SU-DHL-6 (cell line): ENCODE results near the gene CAPN5.

Source experiments
- H2AFZ ChIP-seq: fragments of 200-600 bp; sonication (generic); 2 replicates; pipeline ENCODE4 v1.6.1; 2014; ENCODE audit warnings: low read depth, mild to moderate bottlenecking, moderate library complexity, mixed read lengths, antibody characterized with exemption, low read length; ENCODE audit not compliant: severe bottlenecking
- H3F3A ChIP-seq: fragments of 200-600 bp; shearing (Covaris generic); 2 replicates; pipeline ENCODE4 v1.6.0; 2016; ENCODE audit warnings: antibody characterized with exemption, mild to moderate bottlenecking; ENCODE audit not compliant: insufficient read depth
- H3K27ac ChIP-seq: fragments of 200-600 bp; sonication (generic); 2 replicates; pipeline ENCODE4 v1.5.1; 2016; ENCODE audit warnings: low read depth, mild to moderate bottlenecking, low read length, moderate library complexity, mixed read lengths
- H3K27me3 ChIP-seq: fragments of 200-600 bp; sonication (generic), shearing (Covaris generic); 2 replicates; pipeline ENCODE4 v1.6.0; 2014; ENCODE audit warnings: mild to moderate bottlenecking, low read length
- H3K36me3 ChIP-seq: fragments of 200-600 bp; sonication (generic); 2 replicates; pipeline ENCODE4 v1.6.1; 2014; ENCODE audit warnings: mild to moderate bottlenecking, low read length, mixed read lengths
- H3K4me2 ChIP-seq: fragments of 300-600, 200-600 bp; shearing (Covaris generic), sonication (generic); 2 replicates; pipeline ENCODE4 v1.6.0; 2014; ENCODE audit warnings: low read length, low read depth, mild to moderate bottlenecking; ENCODE audit not compliant: poor library complexity, severe bottlenecking
- H3K4me3 ChIP-seq: fragments of 200-600 bp; sonication (generic); 2 replicates; pipeline ENCODE4 v1.5.1; 2014; ENCODE audit warnings: antibody characterized with exemption, low read length, mild to moderate bottlenecking, mixed read lengths; ENCODE audit not compliant: insufficient read depth, poor library complexity, severe bottlenecking
- H3K79me2 ChIP-seq: fragments of 200-600 bp; sonication (generic); 2 replicates; pipeline ENCODE4 v1.6.1; 2014; ENCODE audit warnings: mild to moderate bottlenecking, low read length, moderate library complexity; ENCODE audit not compliant: insufficient read depth
- H3K9ac ChIP-seq: fragments of 200-600 bp; sonication (generic); 2 replicates; pipeline ENCODE4 v1.7.0; 2014; ENCODE audit warnings: mild to moderate bottlenecking, low read length
- H3K9me2 ChIP-seq: fragments of 200-600 bp; sonication (generic); replicated peaks from 2 replicates; pipeline ENCODE4 v1.6.1; 2014; ENCODE audit warnings: low read length; ENCODE audit not compliant: insufficient read depth
- H3K9me3 ChIP-seq: fragments of 200-600 bp; sonication (generic); 2 replicates; pipeline ENCODE4 v1.6.1; 2014; ENCODE audit warnings: low read length, mixed read lengths; ENCODE audit not compliant: insufficient read depth
- H4K20me1 ChIP-seq: fragments of 200-600 bp; sonication (generic); 2 replicates; pipeline ENCODE4 v1.6.1; 2014; ENCODE audit warnings: low read depth, mild to moderate bottlenecking, antibody characterized with exemption, low read length, moderate library complexity, mixed read lengths
- EZH2phosphoT487 ChIP-seq: fragments of 200-600 bp; sonication (generic), shearing (Covaris generic); conservative IDR thresholded peaks from 2 replicates; pipeline ENCODE4 v1.6.1; 2018; ENCODE audit warnings: mild to moderate bottlenecking, antibody characterized with exemption, low read length, moderate library complexity, mixed read lengths
- TF ChIP-seq, protein P1 (sequence below): fragments of 200-600 bp; sonication (generic); IDR thresholded peaks from one replicate; pipeline ENCODE4 v1.5.1; 2017; ENCODE audit warnings: antibody characterized with exemption, mild to moderate bottlenecking, low read length, moderate library complexity; ENCODE audit not compliant: insufficient read depth, poor library complexity, severe bottlenecking

CAPN5 gene

DNA sequence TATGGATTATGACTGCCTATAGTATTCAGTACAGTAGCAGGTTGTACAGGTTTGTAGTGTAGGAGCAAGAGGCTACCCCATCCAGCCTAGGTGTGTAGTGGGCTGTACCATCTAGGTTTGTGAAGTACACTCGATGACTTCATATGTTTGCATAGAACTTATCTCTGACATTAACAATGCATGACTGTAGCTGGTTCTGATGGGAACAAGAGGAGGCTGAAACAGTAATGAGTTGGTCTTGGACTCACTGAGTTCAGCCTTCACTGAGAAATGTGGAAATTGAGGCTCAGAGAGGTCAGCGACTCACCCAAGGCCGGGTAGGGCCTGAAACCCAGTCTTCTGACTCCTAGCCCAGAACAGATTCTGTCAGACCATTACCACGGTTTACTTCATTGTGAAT, 74.3 kb downstream of the CAPN5 start:
- Histone ChIP-seq H3K36me3 (no peaks in the 10 kb centered on the region), H2AFZ (no peak overlapping the region), H3K4me3 (no peak overlapping the region), H4K20me1 (no peaks in the 10 kb centered on the region), H3K4me2 (no peak overlapping the region), H3K9ac (no peak overlapping the region), H3K27me3 (no peaks in the 10 kb centered on the region), H3K9me3 (no peaks in the 10 kb centered on the region), H3K27ac (no peak overlapping the region), H3K79me2 (no peaks in the 10 kb centered on the region), H3F3A (no peaks in the 10 kb centered on the region), H3K9me2 (no peaks in the 10 kb centered on the region)
- TF ChIP-seq, protein P1, sequence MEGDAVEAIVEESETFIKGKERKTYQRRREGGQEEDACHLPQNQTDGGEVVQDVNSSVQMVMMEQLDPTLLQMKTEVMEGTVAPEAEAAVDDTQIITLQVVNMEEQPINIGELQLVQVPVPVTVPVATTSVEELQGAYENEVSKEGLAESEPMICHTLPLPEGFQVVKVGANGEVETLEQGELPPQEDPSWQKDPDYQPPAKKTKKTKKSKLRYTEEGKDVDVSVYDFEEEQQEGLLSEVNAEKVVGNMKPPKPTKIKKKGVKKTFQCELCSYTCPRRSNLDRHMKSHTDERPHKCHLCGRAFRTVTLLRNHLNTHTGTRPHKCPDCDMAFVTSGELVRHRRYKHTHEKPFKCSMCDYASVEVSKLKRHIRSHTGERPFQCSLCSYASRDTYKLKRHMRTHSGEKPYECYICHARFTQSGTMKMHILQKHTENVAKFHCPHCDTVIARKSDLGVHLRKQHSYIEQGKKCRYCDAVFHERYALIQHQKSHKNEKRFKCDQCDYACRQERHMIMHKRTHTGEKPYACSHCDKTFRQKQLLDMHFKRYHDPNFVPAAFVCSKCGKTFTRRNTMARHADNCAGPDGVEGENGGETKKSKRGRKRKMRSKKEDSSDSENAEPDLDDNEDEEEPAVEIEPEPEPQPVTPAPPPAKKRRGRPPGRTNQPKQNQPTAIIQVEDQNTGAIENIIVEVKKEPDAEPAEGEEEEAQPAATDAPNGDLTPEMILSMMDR: no peak
- TF ChIP-seq EZH2phosphoT487: no peak

DNA sequence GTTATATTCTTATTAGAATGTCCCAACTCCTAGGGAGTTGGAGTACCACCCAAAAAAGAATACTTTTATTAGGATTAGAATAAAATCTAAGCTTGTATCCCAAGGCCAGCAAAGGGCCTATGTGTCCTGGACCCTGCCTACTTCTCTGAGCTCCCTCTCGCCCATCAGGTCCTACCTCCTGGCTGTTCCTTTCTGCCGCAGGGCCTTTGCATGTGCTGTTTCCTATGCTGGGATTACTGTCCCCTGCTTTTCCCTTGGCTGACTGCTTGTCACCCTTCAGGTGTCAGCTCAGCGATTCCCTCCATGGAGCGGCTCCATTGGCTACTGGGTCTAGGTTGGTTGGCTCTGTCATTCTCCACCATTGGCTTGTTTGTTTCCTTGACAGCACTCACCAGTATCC, 74.7 kb downstream of the CAPN5 start:
- no peaks in the 10 kb centered on the region for H3F3A ChIP-seq
- no peaks in the 10 kb centered on the region for H3K27me3 ChIP-seq
- H3K4me2 ChIP-seq: no peak overlapping the region
- H3K9me2 ChIP-seq: no peaks in the 10 kb centered on the region
- H3K9me3 ChIP-seq: no peaks in the 10 kb centered on the region
- no peaks in the 10 kb centered on the region for H3K36me3 ChIP-seq
- H3K79me2 ChIP-seq: no peaks in the 10 kb centered on the region
- H4K20me1 ChIP-seq: no peaks in the 10 kb centered on the region
- H2AFZ ChIP-seq: no peak overlapping the region
- H3K4me3 ChIP-seq: no peak overlapping the region
- no peak overlapping the region for H3K9ac ChIP-seq
- TF ChIP-seq, protein P1: no peak
- no peak for TF ChIP-seq EZH2phosphoT487
- H3K27ac ChIP-seq: no peak overlapping the region

DNA sequence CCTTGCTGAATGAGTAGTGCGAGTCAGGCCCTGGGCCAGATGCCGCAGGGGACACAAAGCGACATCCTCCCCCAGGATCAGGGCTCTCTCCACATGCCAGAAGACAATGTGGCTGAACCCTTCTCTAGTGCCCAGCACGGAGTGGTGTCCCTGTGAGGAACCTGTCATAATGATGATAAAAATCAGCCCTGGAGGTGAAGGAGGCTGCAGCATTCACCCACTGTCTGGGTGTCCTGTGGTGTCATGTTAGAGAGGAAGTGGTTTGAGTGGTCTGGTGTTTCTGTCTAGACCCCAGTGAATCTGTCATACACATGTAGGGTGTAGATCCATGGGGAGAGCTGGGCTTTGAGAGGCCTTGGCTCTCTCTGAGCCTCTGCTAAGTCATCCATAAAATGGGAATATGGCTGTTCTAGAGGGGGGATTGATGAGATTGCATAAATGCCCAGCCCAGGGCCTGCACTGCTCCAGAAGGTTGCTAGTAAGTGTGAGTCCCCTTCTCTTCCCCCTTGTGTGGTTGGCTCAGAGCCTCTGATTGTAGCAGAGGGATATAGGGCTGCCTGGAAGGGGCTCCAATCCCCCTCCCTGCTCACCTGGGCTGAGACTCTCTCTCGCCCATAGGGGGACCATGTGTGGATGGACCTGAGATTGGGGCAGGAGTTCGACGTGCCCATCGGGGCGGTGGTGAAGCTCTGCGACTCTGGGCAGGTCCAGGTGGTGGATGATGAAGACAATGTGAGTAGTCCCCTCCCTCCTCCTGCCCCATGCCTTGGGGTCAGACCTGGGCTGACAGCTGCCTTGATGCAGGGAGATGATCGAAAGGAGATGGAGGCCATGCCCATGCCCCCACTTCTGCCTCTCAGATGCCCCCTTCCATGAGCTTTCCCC, 75.6 kb downstream of the CAPN5 start:
- Histone ChIP-seq H2AFZ (no peak overlapping the region), H3K79me2 (no peaks in the 10 kb centered on the region), H3K4me2 (no peak overlapping the region), H3K9me2 (no peaks in the 10 kb centered on the region), H4K20me1 (no peaks in the 10 kb centered on the region), H3K27ac (no peak overlapping the region), H3K4me3 (no peak overlapping the region), H3K36me3 (no peaks in the 10 kb centered on the region), H3K9me3 (no peaks in the 10 kb centered on the region), H3K9ac (no peak overlapping the region), H3K27me3 (no peaks in the 10 kb centered on the region), H3F3A (no peaks in the 10 kb centered on the region)
- no peak for TF ChIP-seq EZH2phosphoT487
- TF ChIP-seq, protein P1: no peak
